AG09319 (cell line): ENCODE results near the gene SNED1.

ENCODE experiments used
- DNase-seq: peaks from one replicate; pipeline ENCODE4 v3.0.0-alpha.2; 2010; ENCODE audit warnings: low read depth; ENCODE audit errors: extremely low read depth
- TF ChIP-seq, protein P1 (sequence below): IDR thresholded peaks from 2 replicates; pipeline ENCODE4 v1.5.1; 2011; ENCODE audit warnings: low read depth, mild to moderate bottlenecking, inconsistent platforms, low read length, moderate library complexity

The SNED1 gene

DNA sequence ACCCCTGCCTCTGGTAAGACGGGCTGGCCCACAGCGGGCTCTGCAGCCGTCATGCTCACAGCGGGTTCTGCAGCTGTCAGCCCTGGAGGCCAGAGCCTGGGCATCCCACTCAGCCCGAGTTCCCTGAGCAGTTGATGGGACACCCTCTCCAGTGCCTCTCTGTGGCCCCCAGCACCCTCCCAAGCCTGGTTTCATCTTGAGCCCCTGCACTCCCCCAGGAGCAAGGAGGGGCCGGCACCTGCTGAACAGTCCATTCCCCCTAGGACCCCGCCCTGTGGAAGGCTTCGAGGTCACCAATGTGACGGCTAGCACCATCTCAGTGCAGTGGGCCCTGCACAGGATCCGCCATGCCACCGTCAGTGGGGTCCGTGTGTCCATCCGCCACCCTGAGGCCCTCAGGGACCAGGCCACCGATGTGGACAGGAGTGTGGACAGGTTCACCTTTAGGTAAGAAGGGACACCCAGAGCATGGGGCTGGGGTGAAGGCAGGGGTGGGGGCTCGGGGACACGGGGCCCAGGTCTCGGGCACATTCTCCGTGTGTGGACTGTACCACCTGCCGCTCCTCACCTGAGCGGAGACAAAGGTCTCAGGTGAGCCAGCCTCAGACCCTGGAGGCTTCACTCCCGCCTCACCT lies 69.2 kb downstream of the SNED1 start:
- TF ChIP-seq, protein P1, sequence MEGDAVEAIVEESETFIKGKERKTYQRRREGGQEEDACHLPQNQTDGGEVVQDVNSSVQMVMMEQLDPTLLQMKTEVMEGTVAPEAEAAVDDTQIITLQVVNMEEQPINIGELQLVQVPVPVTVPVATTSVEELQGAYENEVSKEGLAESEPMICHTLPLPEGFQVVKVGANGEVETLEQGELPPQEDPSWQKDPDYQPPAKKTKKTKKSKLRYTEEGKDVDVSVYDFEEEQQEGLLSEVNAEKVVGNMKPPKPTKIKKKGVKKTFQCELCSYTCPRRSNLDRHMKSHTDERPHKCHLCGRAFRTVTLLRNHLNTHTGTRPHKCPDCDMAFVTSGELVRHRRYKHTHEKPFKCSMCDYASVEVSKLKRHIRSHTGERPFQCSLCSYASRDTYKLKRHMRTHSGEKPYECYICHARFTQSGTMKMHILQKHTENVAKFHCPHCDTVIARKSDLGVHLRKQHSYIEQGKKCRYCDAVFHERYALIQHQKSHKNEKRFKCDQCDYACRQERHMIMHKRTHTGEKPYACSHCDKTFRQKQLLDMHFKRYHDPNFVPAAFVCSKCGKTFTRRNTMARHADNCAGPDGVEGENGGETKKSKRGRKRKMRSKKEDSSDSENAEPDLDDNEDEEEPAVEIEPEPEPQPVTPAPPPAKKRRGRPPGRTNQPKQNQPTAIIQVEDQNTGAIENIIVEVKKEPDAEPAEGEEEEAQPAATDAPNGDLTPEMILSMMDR: no peak
- no peak for DNase-seq

DNA sequence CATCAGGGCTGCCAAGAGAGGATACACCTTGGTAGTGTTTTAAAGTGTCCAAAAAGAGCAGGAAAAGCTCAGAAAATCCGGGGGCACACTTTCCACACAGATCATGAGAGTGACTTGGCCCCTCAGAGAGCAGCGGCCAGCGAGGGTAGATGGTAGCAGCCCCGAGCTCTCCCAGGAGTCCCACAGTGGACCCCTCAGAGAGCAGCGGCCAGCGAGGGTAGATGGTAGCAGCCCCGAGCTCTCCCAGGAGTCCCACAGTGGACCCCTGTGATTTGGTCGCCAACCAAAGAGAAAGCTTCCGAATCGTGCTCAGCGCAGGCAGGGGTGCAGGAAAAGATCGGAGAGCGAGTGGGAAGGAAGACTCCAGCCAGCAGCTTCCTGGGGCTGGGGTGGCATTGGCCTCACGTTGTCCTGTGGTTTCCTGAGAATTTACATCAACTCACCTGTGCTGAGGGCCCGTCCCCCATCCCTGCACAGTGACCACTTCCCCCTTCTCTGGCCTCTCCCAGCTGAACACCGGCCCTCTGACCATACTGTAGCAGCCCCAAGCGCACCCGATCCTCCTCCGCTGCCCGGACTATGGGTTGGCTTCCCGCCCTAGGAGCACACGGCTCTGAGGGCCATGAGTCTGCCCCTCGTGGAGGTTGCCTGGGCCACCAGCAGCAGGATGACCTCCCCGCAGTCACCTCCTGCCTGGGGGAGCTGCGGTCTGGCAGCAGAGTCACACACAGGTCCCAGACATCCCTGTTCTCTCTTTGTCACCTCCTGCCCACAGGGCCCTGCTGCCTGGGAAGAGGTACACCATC lies 69.9 kb downstream of the SNED1 start:
- TF ChIP-seq, protein P1: no peak
- DNase-seq: no peak

DNA sequence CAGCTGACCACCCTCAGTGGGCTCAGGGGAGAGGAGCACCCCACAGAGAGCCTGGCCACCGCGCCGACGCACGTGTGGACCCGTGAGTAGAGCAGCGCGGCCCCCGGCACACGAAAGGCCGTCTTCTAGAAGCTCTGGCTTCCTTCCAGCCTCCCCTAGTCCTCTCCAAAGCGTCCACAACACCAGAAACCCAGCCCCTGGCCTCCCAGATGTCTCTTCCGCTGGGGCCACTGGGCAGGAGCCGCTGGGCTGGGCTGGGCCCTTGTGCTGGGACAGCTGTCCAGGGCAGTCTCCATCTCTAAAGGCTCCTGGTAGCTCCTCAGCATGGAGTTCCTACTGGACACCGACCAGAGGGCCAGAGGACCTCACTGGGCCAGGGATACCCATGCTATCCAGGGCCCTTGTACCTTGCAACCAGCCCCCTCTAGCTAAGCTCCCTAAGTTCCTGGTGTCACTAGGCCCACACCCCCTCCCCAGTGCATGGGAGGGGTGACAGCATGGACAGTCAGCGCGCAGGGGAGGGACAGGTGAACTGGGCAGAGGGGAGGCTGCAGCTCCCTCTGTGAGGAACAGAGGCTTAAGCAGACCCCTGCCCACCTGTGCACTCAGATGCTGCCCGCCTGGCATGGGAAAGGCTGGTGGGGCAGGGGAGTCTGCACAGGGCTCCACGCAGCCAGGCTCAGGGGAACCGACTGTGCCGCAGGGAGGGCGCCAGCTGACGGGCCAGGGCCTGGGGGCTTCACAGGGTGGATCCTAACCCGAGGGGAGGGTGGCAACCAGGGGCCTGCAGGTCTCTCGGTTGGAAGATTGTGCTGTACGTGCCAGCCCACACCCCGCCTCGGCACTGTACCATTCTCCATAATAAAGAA lies 70.8 kb downstream of the SNED1 start:
- no peak for DNase-seq
- TF ChIP-seq, protein P1: no peak

DNA sequence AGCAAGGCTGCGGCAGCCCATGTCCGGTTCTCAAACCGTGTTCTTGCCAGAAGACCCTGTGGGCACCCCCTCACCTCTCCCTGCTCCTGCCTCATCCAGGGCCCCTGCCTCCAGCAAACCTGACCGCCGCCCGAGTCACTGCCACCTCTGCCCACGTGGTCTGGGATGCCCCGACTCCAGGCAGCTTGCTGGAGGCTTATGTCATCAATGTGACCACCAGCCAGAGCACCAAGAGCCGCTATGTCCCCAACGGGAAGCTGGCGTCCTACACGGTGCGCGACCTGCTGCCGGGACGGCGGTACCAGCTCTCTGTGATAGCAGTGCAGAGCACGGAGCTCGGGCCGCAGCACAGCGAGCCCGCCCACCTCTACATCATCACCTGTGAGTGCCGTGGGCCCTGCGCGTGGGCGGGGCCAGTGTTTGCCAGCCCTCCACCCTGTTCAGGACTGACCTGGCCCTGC lies 71.4 kb downstream of the SNED1 start:
- TF ChIP-seq, protein P1: no peak
- DNase-seq: no peak

GRCh38 chr2:241070361-241070760 lies 71.9 kb downstream of the SNED1 start:
- no peak for DNase-seq

DNA sequence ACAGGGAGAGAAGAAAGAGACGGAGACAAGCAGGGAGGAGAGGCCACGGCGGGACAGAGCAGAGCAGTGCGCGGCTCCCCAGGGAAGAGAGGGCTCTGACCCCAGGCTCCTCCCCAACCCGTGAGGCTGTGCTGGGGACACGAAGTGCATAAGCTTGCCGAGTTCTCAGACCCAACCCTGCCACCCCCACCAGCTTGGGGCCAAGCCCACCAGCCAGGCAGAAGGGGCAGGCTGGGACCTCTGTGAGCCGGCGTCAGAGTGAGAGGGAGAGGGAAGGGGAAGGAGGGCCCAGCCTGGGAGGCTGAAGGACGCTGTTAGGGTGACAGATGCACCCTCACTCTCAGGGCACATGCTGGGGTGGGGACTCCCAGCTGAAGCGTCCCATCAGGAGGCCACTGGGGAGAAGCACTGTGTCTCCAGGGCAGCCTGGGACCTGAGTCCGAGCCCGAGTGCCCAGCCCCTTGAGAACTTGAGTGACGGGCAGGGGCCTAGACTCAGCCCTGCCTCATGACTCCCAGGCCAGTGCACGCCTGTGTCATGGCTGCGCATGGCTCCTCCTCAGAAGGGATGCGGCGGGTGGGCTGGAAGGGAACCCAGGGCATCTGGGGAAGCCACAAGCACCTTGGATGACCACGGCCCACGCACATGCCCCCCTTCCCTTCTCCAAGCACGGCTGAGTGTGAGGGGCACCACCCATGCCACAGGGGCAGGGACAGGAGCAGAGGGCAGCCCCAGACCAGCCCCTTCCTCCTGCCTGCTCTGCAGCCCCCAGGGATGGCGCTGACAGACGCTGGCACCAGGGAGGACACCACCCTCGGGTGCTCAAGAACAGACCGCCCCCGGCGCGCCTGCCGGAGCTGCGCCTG lies 72.6 kb downstream of the SNED1 start:
- TF ChIP-seq, protein P1: no peak
- DNase-seq: no peak

More at GRCh38 chr2:241070361-241070760, 71.9 kb downstream of the SNED1 start:
- TF ChIP-seq, protein P1: no peak
